Coronary artery (tissue), 2 donors: ENCODE results near the gene DDC.
"Not testable (repeated sequence)": the region's sequence is repeated elsewhere in the genome, so short reads cannot be mapped to it uniquely, and the experiment has no call there.

ENCODE experiments used
- DNase-seq: peaks from one replicate; pipeline ENCODE4 v3.0.0-alpha.2; 2017; ENCODE audit warnings: low spot score
- H3K27ac ChIP-seq, 2 donors: fragments of 200-600 bp; sonication (generic); one replicate each; pipeline ENCODE4 v1.5.1; 2016 to 2019
- H3K4me3 ChIP-seq: fragments of 200-600 bp; sonication (generic); 2 replicates; pipeline ENCODE4 v1.5.1; 2016; ENCODE audit warnings: mild to moderate bottlenecking, moderate library complexity
- CTCF ChIP-seq: fragments of 200-600 bp; sonication (generic); IDR thresholded peaks from one replicate; pipeline ENCODE4 v1.5.1; 2019; ENCODE audit warnings: antibody characterized with exemption

DDC gene

GRCh38 chr7:50553973-50554372, 11.2 kb downstream of the DDC start:
- H3K27ac ChIP-seq: no peak overlapping the region
- no peak overlapping the region for H3K4me3 ChIP-seq
- no peak for TF ChIP-seq CTCF
- peak; percentile 33 for DNase-seq

DNA sequence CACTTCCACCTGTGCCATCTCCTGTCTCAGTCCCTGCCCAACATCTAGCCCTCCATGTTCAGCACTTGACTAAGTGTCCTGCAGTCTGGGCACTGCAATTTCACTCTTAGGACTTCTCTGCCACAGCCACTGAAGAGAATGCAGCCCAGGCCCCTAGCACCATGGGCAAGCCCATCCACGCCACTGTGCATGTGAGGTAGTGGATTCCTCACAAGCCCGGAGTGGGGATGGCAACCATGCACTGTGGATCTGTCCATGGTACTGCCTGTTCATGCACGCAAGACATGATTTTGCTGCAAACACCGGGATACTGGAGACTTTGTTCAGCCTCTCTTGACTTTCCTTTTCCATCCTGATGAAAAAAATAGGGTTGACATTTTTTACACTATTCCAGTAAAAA, 12.3 kb downstream of the DDC start:
- no peak for TF ChIP-seq CTCF
- DNase-seq: no peak
- Histone ChIP-seq H3K27ac (no peak overlapping the region), H3K4me3 (no peak overlapping the region)

DNA sequence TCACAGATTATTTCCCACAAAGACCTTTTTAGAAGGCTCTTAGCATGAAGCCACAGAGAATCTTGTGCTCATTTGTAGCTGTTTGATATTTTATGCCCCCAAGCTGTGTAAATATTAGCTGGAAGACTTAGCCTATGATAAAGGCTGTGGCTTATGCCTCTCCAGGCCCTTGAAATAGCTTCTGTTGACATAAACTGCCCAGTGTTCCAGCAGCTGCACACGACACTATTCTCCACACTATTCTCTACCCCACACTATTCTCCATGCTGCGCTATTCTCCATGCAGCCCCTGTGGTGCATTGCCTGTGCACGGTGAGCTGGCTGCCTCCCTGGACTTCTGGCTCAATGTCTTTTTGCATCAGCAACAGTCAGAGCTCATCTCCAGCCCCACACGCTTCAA, 13.1 kb downstream of the DDC start:
- DNase-seq: no peak
- Histone ChIP-seq H3K4me3 (no peak overlapping the region), H3K27ac (no peak overlapping the region)
- no peak for TF ChIP-seq CTCF

- not testable (repeated sequence) for DNase-seq, H3K4me3 ChIP-seq, H3K27ac ChIP-seq
Measured at GRCh38 chr7:50545613-50546012, 19.6 kb downstream of the DDC start.

DNA sequence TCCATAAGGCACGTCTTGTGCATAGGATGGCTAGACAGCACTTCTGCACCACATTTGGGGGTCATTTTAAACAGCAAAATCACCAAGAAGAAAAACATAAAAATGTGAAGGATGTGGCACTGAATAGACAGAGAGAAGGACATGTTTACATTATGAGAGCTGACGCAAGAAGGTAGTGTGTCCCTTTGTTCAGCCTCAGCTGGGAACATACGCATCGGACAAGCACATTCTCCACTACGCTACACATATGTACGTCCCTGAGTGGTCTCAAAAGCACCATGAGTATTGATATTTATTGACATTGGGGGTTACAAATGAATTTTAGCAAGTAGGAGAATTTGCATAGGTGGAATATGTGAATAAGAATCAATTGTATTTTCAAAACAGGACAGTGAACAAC, 20.2 kb downstream of the DDC start:
- DNase-seq: no peak
- H3K27ac ChIP-seq: no peak overlapping the region
- no peak for TF ChIP-seq CTCF
- H3K4me3 ChIP-seq: no peak overlapping the region

DNA sequence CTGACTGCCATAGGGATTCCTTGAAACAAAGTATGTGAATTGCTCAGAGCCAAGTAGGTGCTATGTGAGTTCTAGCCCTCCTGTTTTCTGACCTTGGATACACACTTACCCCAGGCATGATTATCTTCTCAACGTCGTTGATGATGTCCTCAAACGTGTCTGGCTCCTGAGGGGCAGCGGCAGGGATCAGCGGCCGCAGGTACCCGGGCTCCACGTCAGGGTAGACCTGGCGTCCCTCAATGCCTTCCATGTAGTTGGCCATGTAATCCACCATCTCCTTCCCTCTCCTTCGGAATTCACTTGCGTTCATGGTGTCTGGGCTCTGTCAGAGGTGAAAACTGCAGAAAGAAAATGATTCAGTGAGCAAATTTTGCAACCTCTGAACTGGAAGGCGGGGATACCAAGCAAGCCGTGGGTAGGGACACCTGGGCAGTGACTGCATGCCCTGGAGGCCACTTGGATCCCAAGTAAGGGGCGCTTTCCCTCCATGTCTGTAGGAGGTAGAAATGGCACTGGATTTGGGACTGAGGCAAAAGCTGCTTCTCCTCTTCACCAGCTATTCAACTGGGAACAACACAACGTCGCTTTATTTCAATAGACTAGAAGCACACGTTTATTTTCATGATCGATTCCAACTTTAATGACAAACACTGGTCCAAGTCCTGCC, 21.3 kb downstream of the DDC start:
- Histone ChIP-seq H3K4me3 (no peak overlapping the region), H3K27ac (no peak overlapping the region)
- no peak for TF ChIP-seq CTCF
- DNase-seq: peak; percentile 53

- peak; percentile 40 for DNase-seq
- Histone ChIP-seq H3K4me3 (no peak overlapping the region), H3K27ac (no peak overlapping the region)
- no peak for TF ChIP-seq CTCF
Measured at GRCh38 chr7:50542132-50542531, 23.1 kb downstream of the DDC start.
